Stimulated activated CD8-positive, alpha-beta memory T cell treated with anti-CD3 and anti-CD28 coated beads, Interleukin-15, amount 100 ng/mL, for 24 hours (primary cell): ENCODE measurements around the gene INPP4A.
"Not testable (repeated sequence)": the region's sequence is repeated elsewhere in the genome, so short reads cannot be mapped to it uniquely, and the experiment has no call there.

Experiments used
- DNase-seq: peaks from one replicate; pipeline ENCODE4 v3.0.0-alpha.2; 2020; ENCODE audit warnings: low read depth

Gene INPP4A

DNA sequence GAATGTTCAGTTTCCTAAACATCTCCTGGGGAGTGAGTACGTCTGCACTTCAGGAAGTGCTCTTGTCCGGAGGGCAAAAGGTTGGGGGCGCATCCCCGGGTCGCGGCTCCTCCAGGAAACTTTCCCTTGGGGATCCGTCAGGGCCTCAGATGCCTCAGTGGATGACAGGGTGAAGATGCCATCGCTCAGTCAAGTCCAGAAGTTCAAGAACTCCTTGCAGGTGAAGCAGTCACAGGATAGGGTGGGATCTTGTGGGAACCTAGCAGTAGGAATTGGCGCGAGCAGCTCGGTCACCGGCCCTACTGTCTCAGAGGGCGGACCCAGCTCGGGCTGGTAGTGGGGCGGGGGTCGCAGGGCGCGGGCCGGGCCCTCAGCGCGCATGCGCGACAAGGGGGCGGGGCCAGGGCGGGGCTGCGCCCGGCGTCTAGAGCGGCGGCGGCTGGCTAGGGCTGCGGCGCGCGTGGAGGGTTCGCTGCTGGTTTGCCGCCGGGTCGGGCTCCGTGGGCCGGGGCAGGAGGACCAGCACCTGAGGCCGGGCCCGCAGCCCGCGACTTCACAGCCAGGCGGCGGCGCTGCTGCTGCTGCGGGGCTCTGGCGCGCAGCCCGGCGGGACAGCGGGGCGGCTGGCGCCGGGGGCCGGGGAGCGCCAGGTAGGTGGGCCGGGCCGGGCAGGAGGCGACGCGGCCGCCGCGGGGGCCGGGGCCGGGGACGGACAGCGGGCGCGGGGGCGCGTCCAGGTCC is at the start of gene INPP4A:
TSS of gene INPP4A (plus strand) at position 423 of the 741 bp plus-strand sequence. CDS start 75,191 bp downstream, outside the sequence.
- DNase-seq, result peak; percentile 72

- DNase-seq, result no peak
Observed at GRCh38 chr2:98395977-98396376, 48.7 kb upstream of the INPP4A start.

GRCh38 chr2:98396745-98397355 is 47.8 kb upstream of the INPP4A start:
- no peak for DNase-seq

GRCh38 chr2:98399140-98399539 is 45.5 kb upstream of the INPP4A start:
- DNase-seq, result no peak

DNA sequence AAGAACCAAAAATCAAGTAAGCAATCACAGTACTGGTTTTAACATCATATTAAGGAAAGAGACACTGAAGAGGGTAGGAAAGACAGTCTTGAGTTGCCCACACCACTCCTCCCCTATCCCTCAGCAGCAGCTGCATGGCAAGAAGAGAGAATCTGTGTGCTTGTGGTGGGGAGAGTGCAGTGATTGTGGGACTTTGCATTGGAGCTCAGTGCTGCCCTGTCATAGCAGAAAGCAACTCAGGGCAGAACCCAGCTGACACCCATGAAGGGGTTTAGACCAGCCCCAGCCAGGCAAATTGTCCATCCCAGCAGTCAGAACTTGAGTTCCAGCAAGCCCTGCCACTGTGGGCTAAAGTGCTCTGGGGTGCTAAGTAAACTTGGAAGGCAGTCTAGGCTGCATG is 40.8 kb upstream of the INPP4A start:
- DNase-seq, result no peak

GRCh38 chr2:98404556-98405250 is 40.0 kb upstream of the INPP4A start:
- DNase-seq, result no peak

DNA sequence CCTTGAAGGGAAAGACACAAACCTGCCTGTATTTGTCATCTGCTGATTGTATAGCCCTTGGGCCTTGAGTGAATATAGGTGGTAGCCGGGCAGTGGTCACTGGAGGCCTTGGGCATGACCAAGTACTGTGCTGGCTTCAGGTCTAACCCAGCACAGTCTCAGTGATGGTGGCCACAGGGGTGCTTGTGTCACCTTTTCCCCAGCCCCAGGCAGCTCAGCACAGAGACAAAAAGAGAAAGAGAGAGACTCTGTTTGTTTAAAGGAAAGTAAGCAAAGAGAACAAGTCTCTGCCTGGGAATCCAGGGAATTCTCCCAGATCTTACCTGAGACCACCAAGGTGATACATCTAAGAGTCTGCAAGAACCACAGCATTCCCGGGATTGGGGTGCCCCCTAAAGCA is 39.4 kb upstream of the INPP4A start:
- no peak for DNase-seq

DNA sequence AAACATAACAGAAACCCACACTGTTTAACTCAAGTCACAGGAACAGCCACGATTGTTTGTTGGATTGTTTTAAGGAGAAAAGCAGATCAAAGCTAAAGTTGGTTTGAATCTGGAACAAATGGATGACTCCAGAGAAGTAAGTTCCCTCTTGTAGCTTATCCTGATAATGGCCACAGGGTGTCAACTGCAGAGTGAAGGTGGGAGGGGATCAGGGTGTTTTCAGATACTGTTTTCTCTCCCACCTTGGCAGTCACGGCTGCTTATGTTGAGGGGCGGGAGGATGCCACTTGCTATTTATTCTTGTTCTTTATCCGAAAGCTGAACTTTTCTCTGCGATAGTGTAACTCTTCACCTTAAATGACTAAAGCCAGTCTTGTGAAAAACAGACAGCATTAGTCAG is 36.5 kb upstream of the INPP4A start:
- DNase-seq, result no peak

- DNase-seq, result peak; percentile 13
Observed at GRCh38 chr2:98412751-98413458, 31.8 kb upstream of the INPP4A start.

DNA sequence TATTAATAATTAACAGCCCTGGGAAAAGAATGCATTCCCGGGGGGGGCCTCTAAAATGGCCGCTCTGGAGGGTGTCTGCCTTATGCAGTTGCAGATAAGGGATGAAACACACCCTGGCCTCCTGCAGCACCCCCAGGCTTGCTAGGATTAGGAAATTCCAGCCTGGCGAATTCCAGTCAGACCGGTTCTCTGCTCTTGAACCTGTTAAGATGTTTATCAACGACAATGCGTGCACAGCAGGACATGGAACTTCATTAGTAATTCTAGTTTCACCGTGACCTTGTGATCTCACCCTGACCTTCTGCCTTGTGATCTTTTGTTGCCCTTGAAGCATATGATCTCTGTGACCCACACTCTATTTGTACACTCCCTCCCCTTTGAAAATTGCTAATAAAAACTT is 30.4 kb upstream of the INPP4A start:
- not testable (repeated sequence) for DNase-seq

- not testable (repeated sequence) for DNase-seq
Observed at GRCh38 chr2:98415719-98416248, 28.9 kb upstream of the INPP4A start.

DNA sequence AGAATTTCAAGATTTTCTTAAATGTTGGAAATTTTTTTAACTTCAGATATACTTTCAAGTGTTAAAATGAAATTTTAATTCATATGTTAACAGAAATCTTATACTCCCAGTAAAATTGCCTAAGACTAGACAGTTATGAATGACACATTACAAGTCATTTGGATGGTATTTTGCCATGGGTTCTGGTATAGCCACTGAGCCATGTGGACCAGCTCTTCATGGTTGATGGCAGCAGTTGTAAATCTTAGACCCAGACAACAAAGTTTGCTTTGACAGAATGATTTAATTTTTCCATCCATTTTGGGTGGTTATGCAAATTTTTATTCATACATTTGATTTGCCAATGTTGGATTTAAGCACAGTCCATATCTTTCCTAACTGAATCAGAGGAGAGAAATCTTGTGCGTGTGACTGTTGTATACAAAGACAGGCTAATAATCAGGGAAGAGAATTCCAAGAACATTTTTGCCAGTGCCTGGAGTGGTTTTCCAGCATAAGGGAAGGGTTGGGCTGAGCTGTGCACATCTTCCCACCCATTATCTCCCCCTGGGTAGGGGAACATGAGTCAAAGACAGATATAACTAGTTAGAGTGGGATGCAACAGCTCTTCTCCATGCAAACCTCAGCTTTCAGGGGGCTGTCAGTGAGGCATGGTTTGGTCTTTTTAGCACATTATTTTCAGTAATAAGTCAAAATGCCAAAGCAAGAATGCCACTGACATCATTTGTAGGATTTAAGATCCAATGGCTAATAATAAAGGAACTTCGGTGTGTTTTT is 28.1 kb upstream of the INPP4A start:
- no peak for DNase-seq

DNA sequence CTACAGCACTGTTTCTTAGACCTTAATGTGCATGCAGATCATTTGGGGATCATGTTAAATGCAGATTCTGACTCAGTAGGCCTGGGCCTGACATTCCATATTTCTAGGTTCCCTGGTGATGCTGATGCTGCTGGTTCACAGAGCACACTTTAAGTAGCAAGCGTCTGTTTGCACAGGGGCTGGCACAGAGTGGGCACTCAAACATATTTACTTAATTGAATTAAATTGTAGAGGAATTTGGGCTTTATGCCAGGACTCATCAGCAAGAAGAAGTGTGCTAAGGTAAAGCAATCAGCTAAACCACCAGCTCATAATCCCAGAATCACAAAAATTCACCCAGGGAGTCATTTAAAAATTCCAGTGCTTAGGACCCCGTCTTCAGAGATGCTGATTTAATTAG is 25.1 kb upstream of the INPP4A start:
- DNase-seq, result no peak

GRCh38 chr2:98419977-98420725 is 24.5 kb upstream of the INPP4A start:
- no peak for DNase-seq

DNA sequence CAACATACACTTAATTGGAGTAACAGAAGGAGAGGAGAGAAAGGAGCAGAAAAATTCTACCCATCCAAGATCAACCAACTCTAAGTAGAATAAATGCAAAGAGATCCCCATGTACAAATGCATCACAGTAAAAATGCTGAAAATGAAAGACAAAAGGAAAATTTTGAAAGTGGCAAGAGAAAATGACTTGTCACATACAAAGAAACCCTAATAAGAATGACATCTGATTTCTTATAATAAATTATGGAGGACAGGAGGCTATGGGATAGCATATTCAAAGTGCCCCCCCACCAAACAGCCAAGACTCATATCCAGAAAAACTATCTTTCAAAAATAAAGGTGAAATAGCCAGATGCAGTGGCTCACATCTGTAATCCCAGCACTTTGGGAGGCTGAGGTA is 22.2 kb upstream of the INPP4A start:
- DNase-seq, result no peak

GRCh38 chr2:98426771-98427170 is 17.9 kb upstream of the INPP4A start:
- no peak for DNase-seq

DNA sequence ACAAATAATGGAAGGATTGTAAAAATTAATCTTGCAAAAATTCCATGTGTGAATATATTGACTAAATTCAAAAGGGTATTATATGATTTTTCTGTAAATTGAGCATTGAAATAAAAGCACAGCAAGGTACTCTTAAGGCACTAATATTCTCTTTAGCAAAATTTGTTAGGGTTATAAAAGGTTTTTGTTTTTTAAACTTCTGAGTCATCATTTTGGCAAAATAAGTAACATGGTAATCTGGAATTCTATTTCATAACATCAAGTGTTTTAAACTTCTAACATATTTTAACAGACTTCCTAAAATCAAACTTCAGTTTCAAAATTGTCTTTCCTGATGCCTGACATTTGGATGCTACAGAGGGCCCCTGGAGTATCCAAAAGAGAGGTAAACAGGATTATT is 12.5 kb upstream of the INPP4A start:
- no peak for DNase-seq

- DNase-seq, result no peak
Observed at GRCh38 chr2:98433363-98433964, 11.2 kb upstream of the INPP4A start.

DNA sequence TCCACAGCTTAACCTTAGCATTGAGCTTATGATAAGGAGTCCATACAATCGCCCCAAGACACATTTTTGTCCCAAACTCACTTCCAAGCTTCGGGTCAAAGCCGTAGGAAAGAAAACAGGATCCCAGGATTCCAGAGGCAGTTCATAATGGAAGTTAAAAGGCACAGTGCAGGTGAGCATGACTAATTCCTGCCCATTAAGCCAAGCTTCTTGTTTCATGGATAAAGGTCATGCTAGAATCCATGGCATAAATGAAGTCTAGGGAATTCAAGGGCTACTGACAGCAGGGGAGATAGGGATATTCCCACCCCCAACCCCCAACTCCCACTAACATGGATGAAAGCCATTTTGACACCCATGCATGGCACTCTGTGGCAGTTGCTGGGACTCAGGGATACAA is 10.2 kb upstream of the INPP4A start:
- no peak for DNase-seq

GRCh38 chr2:98435670-98436069 is 9.0 kb upstream of the INPP4A start:
- not testable (repeated sequence) for DNase-seq
